Activated T-helper 1 cell treated with anti-CD3 and anti-CD28 coated beads, Interleukin-12 subunit alpha, Interleukin-12 subunit beta, Interleukin-2, Interleukin-4 antibody, amounts not matched to agents 30 ng/mL and 10 ng/mL and 1 ng/mL, durations not matched to agents 14 hours and 24 hours and 36 hours (primary cell): Measurements from ENCODE around the gene INSYN1. TPM values are rescaled to one million over a fixed set of nuclear protein-coding genes. Genes with fewer than 3 reads are reported as not detected.
"Not testable (repeated sequence)": the region's sequence is repeated elsewhere in the genome, so short reads cannot be mapped to it uniquely, and the experiment has no call there.

Experiments used
- DNase-seq: peaks from one replicate; pipeline ENCODE4 v3.0.0; 2021; ENCODE audit warnings: low spot score
- H3K27ac Mint-ChIP-seq: one replicate; pipeline ENCODE4 v1.8.0; 2021; ENCODE audit warnings: mild to moderate bottlenecking, mixed read lengths
- H3K27me3 Mint-ChIP-seq: one replicate; pipeline ENCODE4 v1.8.0; 2022; ENCODE audit warnings: mild to moderate bottlenecking, moderate library complexity, mixed read lengths; ENCODE audit not compliant: insufficient read depth
- H3K36me3 Mint-ChIP-seq: one replicate; pipeline ENCODE4 v1.8.0; 2021; ENCODE audit warnings: low read depth, mixed read lengths
- H3K4me1 Mint-ChIP-seq: one replicate; pipeline ENCODE4 v1.8.0; 2021; ENCODE audit warnings: low read depth, mixed read lengths
- H3K4me3 Mint-ChIP-seq: one replicate; pipeline ENCODE4 v1.8.0; 2021; ENCODE audit warnings: mild to moderate bottlenecking, moderate library complexity, mixed read lengths
- H3K9me3 Mint-ChIP-seq: one replicate; pipeline ENCODE4 v1.8.0; 2021; ENCODE audit warnings: mixed read lengths
- intact Hi-C: fragments of 100-400 bp; cut with micrococcal nuclease; formaldehyde crosslinking; loops from one replicate; pipeline ENCODE4 v1.15.1; 2024
- total RNA-seq: library from RNA; stranded (reverse); gene quantifications from 2 replicates; pipeline ENCODE4 v1.2.3, GENCODE V29; 2022

The INSYN1 gene, protein sequence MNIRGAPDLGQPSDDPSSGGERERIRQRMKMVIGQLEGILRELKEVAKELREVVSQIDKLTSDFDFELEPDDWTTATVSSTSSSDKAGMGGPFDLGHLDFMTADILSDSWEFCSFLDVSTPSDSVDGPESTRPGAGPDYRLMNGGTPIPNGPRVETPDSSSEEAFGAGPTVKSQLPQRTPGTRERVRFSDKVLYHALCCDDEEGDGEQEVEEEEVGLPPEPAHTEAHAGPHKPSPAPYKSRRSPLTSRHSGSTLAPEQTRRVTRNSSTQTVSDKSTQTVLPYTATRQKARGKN
- total RNA-seq = not detected in 2 replicates

DNA sequence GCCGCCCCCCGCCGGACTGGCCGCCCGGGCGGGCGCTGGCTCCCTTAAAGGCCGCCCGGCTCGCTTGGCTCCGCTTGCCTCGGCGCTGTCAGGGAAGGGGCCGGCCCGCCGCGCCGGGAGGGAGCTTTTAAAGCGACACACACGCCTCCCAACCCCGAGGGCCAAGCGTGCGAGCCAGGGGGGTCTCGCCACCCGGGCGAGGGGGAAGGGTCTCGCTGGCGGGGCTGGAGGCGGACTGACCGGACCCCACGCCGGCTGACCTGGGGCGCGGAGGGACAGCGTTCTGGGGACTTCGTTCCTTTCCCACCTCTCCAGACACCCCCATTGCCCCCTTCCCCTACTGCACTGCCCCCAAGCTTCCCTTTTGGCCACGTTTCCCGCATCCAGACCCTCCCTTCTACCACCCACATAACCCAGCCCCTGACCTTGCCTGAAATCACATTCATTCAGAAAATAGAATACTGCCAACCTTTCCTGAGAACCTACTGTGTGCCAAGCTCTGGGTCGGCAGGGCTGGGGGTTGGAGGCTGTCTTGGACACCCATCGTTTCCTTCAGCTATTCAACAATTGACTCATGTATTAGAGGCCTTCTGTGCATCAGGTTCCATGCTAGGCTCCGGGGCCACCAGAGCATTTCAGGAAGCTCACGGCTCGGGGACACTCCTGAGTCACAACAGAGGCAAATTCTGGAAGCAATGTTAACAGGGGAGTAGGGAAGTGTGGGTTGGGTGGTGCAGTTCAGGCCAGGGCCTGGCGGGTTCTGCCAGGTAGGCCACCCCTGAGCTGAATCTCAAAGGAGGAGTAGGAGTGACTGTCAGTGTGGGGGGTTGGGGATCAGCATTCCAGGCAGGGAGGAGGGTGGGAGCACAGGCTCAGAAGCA is at the start of gene INSYN1:
INSYN1 (minus strand) TSS at position 102 of the 881 bp plus-strand sequence. CDS start 2,221 bp downstream, outside the sequence.
- Mint-ChIP-seq H3K9me3 (no peaks in the 10 kb centered on the region), H3K4me1 (no peaks in the 10 kb centered on the region), H3K36me3 (no peaks in the 10 kb centered on the region), H3K4me3 (no peak within 1 kb of the TSS), H3K27ac (no peak within 1 kb of the TSS), H3K27me3 (peaks cover 50% of the 10 kb centered on the region)
- DNase-seq = no peak
- intact Hi-C loops = no loop called here

DNA sequence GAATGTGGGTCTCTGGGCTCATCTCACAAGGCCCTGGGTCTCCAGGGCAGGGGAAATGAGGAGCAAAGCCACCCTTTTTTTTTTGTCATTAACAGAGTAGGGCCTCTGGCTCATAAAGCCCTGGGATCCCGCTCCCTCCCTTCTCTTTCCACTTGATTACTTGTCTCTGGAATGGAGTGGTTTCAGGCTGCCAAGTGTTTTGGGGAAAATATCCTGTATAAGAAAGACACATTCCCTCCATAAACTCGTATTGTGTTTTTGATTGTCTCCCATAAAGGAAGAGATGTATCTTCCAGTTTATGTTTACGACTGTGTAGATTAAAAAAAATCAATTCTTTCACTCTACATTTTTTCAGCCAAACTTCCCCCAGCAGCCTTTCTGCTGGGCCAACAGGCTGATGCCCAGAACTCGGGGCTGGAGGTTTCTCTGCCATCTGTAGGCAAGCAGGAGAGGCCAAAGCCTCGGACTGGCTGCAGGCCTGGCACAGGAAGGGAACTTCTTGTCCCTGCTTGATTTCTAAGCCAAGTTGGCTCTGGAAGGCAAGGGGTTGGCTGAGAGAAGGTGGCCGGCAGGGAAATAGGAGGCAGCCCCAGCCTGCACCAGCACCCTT is 49.4 kb upstream of the INSYN1 start:
- no peak for DNase-seq
- Mint-ChIP-seq H3K9me3 (no peaks in the 10 kb centered on the region), H3K27ac (no peak overlapping the region), H3K27me3 (peaks cover 2% of the 10 kb centered on the region), H3K4me3 (no peak overlapping the region), H3K4me1 (no peaks in the 10 kb centered on the region), H3K36me3 (no peaks in the 10 kb centered on the region)
- intact Hi-C loops = no loop called here

DNA sequence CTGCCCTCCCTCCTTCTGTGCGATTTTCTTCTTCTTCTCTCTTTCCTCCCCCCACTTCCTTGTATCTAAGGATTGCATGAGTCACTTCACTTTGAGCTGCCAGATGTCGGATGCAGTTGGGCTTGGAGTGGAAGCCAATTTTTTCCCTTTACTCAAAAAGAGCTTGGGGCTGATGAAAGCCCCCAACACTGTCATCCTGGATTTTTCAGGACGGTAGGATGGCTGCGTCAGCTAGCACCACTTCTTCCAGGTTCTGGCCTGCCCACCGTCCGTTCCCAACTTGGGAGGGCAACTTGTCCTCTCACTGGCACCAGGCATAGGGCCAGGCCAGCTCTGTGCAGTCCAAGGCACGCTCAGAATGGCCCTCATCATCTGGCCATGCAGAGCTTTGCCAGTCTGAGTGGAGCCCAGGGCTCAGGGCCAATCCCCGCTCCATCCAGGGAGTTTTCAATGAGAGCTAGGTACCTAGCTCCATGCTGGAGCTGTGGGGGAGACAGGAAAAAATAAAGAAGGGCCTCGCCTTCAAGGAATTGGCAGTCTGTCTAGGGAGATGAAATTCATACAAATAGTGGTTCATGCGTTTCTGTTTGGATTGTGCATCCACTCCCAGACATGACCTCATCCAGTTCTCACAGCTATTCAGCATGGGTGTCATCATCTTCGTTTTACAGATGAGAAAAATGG is 47.7 kb upstream of the INSYN1 start:
- DNase-seq = no peak
- intact Hi-C loops = no loop called here
- H3K9me3 Mint-ChIP-seq = no peaks in the 10 kb centered on the region
- no peak overlapping the region for H3K27ac Mint-ChIP-seq
- H3K4me3 Mint-ChIP-seq = no peak overlapping the region
- H3K27me3 Mint-ChIP-seq = no peaks in the 10 kb centered on the region
- no peaks in the 10 kb centered on the region for H3K4me1 Mint-ChIP-seq
- H3K36me3 Mint-ChIP-seq = no peaks in the 10 kb centered on the region

DNA sequence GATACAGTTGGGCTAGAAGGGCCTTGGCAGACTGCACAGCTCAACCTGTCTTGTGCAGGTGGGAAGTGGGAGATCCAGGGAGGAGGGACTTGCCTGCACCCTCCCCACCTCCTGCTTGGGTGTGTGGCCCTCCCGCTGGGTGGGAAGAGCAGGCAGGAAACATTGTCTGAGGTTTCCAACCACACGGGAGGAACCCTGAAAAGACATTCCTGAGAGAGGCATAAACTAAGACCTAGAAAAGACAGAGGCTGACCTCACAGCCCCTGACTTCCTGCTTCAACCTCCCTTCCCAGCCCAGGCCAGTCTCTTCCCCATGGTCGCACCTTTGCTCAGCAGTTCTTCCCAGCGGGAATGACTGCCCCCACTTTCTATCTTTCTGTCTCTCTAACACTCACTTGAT is 46.3 kb upstream of the INSYN1 start:
- H3K27me3 Mint-ChIP-seq = no peaks in the 10 kb centered on the region
- intact Hi-C loops = no loop called here
- no peaks in the 10 kb centered on the region for H3K36me3 Mint-ChIP-seq

DNA sequence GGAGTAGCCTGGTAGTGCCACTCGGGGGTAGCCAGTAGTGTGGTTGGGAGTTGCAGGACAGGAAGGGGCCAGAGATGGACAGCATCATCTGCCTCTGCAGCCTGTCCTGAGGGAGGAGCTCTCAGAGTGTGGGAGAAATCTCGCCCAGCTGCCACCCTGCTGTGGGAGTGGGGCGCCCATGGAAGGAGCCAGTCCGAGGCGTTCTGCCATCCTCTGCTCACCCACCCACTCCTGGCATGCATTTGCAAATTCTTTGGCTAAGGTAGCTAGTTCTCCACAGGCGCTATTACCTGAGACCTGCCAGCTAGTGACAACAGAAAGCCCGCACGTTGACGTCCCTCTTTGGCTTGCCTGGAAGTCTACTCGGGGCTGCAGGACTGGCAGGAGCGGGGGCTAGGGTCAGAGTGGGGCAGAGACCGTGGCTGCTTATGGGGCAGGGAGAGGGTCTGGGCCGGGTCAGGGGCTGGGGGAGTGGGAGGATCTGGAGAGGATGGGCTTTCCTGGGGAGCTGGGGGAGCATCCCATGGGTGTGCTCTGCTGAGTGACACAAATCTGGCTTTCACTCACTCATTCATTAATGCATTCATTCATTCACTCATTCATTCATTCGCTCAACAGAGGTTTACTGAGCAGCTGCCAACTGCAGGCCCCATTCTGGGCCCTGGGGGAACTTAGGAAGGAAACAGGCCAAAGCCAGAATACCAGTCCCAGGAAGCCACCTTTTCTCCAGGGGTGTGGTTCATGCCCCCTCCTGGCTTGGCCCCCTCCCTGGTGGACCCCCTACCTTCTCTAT is 44.4 kb upstream of the INSYN1 start:
- Mint-ChIP-seq H3K27ac (no peak overlapping the region), H3K9me3 (no peaks in the 10 kb centered on the region), H3K36me3 (no peaks in the 10 kb centered on the region), H3K4me3 (no peak overlapping the region), H3K27me3 (no peaks in the 10 kb centered on the region), H3K4me1 (no peaks in the 10 kb centered on the region)
- intact Hi-C loops = no loop called here
- DNase-seq = no peak

More for the DNA sequence above, 46.3 kb upstream of the INSYN1 start:
- no peaks in the 10 kb centered on the region for H3K4me1 Mint-ChIP-seq
- H3K4me3 Mint-ChIP-seq = no peak overlapping the region
- no peak overlapping the region for H3K27ac Mint-ChIP-seq
- H3K9me3 Mint-ChIP-seq = no peaks in the 10 kb centered on the region
- no peak for DNase-seq

DNA sequence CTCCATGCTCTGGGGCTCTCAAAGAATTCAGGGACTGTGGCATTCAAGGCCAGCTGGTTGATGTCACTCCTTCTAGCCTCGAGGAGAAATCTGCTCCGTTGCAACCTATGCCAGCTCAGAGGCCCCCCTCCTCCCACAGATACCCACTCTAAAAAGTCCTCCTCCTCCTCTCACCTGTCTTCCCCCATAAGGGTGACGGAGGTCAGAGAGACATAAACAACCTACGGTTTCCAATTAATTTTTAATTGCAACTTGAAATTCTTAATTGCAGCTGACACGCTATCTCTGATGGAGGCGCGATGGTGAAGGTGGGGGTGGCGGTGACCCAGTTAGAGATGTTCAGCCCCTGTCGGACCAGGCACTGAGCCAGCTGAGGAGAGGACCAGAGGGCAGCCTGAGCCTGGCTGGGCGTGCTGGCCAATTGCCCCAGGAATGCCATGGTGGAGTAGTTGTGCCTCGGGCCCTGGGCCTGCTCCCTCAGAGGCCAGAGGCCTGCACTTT is 43.2 kb upstream of the INSYN1 start:
- intact Hi-C loops = no loop called here
- no peaks in the 10 kb centered on the region for H3K4me1 Mint-ChIP-seq

DNA sequence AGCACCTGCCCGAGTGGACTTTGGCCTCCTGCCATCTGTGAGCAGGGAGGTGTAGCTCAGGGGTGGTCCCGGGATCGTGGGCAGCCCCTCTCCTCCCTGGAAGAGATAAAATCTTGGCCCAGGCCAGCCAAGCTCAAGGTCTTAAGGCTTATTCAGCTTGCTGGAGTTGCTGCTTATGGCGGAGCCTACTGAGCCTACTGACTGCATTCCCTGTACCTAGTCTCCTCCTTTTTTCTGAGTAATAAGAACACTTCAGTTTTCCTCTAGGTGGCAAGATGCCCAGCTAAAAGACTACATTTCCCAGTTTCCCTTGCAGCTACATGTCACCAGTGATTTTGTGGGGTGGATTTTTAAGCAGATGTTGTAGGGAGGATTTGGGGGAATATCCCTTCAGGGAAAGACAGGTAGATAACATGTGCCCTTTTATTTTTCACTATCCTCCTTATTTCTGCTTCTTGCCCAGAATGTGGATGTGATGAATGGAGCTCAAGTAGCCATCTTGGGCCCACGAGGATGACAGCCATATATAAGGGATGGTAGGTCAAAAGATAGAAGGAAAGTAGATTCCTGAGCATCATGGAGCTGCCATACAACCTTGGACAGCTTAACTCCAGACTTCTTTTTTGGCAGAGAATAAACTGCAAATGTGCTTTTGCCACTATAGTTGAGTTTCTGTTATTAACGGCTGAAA is 41.4 kb upstream of the INSYN1 start:
- no peak for DNase-seq
- H3K36me3 Mint-ChIP-seq = no peaks in the 10 kb centered on the region
- no peak overlapping the region for H3K4me3 Mint-ChIP-seq
- no peaks in the 10 kb centered on the region for H3K27me3 Mint-ChIP-seq
- H3K4me1 Mint-ChIP-seq = no peaks in the 10 kb centered on the region
- intact Hi-C loops = no loop called here
- no peaks in the 10 kb centered on the region for H3K9me3 Mint-ChIP-seq
- no peak overlapping the region for H3K27ac Mint-ChIP-seq

More for the DNA sequence above, 43.2 kb upstream of the INSYN1 start:
- Mint-ChIP-seq H3K36me3 (no peaks in the 10 kb centered on the region), H3K4me3 (no peak overlapping the region), H3K27me3 (no peaks in the 10 kb centered on the region), H3K9me3 (no peaks in the 10 kb centered on the region), H3K27ac (no peak overlapping the region)
- no peak for DNase-seq

DNA sequence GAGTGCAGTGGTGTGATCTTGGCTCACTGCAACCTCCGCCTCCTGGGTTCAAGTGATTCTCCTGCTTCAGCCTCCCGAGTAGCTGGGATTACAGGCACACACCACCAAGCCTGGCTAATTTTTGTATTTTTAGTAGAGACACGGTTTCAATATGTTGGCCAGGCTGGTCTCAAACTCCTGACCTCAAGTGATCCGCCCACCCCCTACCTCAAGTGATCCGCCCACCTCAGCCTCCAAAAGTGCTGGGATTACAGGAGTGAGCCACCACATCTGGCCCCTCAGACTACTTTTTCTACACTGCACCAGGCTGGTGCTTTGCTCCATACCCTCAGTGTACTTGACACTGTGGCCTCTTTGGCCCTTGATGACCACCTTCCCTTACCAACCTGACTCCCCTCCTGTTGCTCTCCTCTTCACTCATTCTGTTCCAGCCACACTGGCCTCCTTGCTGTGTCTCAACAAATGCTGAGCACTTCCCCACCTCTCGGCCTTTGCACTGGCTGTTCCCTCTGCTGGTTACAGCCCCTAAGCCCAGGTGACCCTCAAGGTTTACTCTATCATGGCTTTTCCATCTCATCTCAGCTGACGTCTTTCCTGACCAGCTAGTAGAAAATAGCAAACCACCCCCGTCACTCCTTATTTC is 39.9 kb upstream of the INSYN1 start:
- H3K4me3 Mint-ChIP-seq, intact Hi-C loops, H3K27me3 Mint-ChIP-seq, DNase-seq, H3K36me3 Mint-ChIP-seq, H3K27ac Mint-ChIP-seq, H3K4me1 Mint-ChIP-seq, H3K9me3 Mint-ChIP-seq: not testable (repeated sequence)

DNA sequence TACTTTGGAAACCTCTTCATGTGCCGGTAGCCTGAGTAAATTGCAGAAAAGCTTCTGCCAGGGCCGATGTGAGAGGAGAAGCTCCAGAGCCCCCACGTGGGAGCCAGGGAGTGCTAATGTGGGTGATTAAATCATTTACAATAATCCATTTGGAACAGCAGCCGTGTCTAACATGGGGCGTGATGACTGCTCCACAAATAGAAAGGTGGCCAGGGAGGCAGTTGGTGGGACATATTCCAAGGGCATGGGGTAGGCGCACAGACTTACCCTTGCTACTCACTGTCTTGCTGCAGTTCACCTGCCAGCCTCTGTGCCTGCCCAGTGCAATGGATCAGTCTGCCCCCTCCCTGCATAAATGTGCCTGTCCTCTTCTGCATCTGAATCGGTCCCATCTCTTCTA is 39.3 kb upstream of the INSYN1 start:
- no peaks in the 10 kb centered on the region for H3K36me3 Mint-ChIP-seq
- no peaks in the 10 kb centered on the region for H3K27me3 Mint-ChIP-seq
- intact Hi-C loops = no loop called here
- DNase-seq = no peak
- H3K4me1 Mint-ChIP-seq = no peaks in the 10 kb centered on the region
- no peak overlapping the region for H3K4me3 Mint-ChIP-seq
- H3K9me3 Mint-ChIP-seq = no peaks in the 10 kb centered on the region
- H3K27ac Mint-ChIP-seq = no peak overlapping the region

DNA sequence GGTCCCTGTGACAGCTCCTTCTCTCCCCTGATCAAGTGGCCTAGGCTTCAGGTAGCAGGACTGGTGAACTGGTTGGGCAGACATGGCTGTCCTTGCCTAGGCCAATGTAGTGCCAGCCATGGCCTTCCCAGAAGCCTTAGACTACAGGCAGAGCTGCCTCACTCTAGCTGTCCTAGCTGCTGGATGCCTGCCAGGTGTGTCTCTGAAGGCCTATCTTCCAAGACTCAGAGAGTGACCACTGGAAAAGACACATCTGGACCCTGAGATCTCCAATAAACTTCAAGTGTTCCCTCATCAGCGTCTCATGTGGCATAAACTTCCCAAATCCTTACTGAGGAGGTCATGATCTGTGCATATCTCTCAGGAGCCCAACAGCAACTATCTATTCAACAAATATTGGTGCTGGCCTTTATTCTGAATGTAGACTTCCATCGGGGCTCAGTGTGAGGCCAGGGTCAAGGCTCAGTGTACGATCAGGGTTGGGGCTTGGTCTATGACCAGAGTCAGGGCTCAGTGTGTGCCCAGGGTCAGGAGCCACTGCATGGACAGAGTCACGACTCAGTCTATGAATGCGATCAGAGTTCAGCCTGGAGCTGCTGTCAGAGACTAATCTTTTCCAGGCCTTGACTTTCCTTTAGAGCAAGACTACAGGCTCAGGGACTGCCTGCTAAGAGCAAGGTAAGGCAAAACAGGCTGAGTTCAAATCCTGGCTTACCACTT is 36.5 kb upstream of the INSYN1 start:
- Mint-ChIP-seq H3K4me3 (no peak overlapping the region), H3K27ac (no peak overlapping the region), H3K27me3 (no peaks in the 10 kb centered on the region), H3K36me3 (no peaks in the 10 kb centered on the region), H3K4me1 (no peaks in the 10 kb centered on the region), H3K9me3 (no peaks in the 10 kb centered on the region)
- intact Hi-C loops = no loop called here
- DNase-seq = no peak

DNA sequence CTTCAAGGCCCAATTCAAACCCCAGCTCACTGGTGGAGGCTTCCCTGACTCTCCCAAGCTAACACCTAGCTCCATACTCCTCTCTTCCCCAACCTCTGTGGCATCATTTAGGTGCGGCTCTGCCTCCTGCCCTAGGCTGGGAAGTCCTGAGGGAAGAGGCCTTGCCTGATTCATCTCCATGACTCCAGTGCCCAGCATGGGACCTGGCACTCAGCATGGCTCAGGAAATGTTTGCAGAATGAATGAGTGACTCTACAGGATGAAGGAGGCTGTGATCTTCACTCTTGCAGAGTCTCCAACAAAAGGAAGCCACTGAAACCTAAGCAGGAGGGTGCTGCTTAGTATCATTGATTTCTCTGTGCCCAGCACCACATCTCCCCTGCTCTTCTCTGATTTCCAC is 34.5 kb upstream of the INSYN1 start:
- H3K27ac Mint-ChIP-seq = no peak overlapping the region
- no peak for DNase-seq
- H3K4me1 Mint-ChIP-seq = no peaks in the 10 kb centered on the region
- H3K4me3 Mint-ChIP-seq = no peak overlapping the region
- no peaks in the 10 kb centered on the region for H3K9me3 Mint-ChIP-seq
- H3K27me3 Mint-ChIP-seq = peaks cover 5% of the 10 kb centered on the region
- no peaks in the 10 kb centered on the region for H3K36me3 Mint-ChIP-seq
- intact Hi-C loops = no loop called here
